ENCODE results near the gene PPP1R2.
A peak's percentile ranks its signal among the peaks of the same experiment; 100 is the strongest.
"Not testable (repeated sequence)": the region's sequence is repeated elsewhere in the genome, so short reads cannot be mapped to it uniquely, and the experiment has no call there.

The PPP1R2 gene

GRCh38 chr3:195542698-195543499 is at the start of gene PPP1R2:
Gene PPP1R2 (minus strand): TSS chr3:195543325. CDS start chr3:195543025, 300 bp downstream.
- peak; percentile 87 for DNase-seq

- no peak for DNase-seq
Measured at GRCh38 chr3:195591852-195592251, 48.7 kb upstream of the PPP1R2 start.

GRCh38 chr3:195591220-195591619 is 48.1 kb upstream of the PPP1R2 start:
- no peak for DNase-seq

- not testable (repeated sequence) for DNase-seq
Measured at GRCh38 chr3:195590381-195590780, 47.3 kb upstream of the PPP1R2 start.

- DNase-seq, result not testable (repeated sequence)
Measured at GRCh38 chr3:195589796-195590195, 46.7 kb upstream of the PPP1R2 start.

- no peak for DNase-seq
Measured at GRCh38 chr3:195587824-195588223, 44.7 kb upstream of the PPP1R2 start.

GRCh38 chr3:195587406-195587805 is 44.3 kb upstream of the PPP1R2 start:
- no peak for DNase-seq

- no peak for DNase-seq
Measured at GRCh38 chr3:195584543-195584870, 41.4 kb upstream of the PPP1R2 start.

GRCh38 chr3:195583831-195584542 is 40.9 kb upstream of the PPP1R2 start, which contains the start of gene APOD:
Gene APOD (minus strand): TSS chr3:195583940. CDS start chr3:195579461, 4,479 bp downstream.
- no peak for DNase-seq

- no peak for DNase-seq
Measured at GRCh38 chr3:195582947-195583346, 39.8 kb upstream of the PPP1R2 start.

GRCh38 chr3:195580744-195581443 is 37.8 kb upstream of the PPP1R2 start:
- no peak for DNase-seq

GRCh38 chr3:195579281-195579680 is 36.2 kb upstream of the PPP1R2 start:
- no peak for DNase-seq

GRCh38 chr3:195578565-195578964 is 35.4 kb upstream of the PPP1R2 start:
- no peak for DNase-seq

GRCh38 chr3:195577645-195578177 is 34.6 kb upstream of the PPP1R2 start:
- DNase-seq, result no peak

- no peak for DNase-seq
Measured at GRCh38 chr3:195574497-195575304, 31.6 kb upstream of the PPP1R2 start.

- DNase-seq, result no peak
Measured at GRCh38 chr3:195573611-195574496, 30.7 kb upstream of the PPP1R2 start.

- DNase-seq, result no peak
Measured at GRCh38 chr3:195571361-195571760, 28.2 kb upstream of the PPP1R2 start.

- DNase-seq, result no peak
Measured at GRCh38 chr3:195570912-195571311, 27.8 kb upstream of the PPP1R2 start.

- peak; percentile 9 for DNase-seq
Measured at GRCh38 chr3:195570344-195570743, 27.2 kb upstream of the PPP1R2 start.

- no peak for DNase-seq
Measured at GRCh38 chr3:195568630-195569029, 25.5 kb upstream of the PPP1R2 start.

- DNase-seq, result no peak
Measured at GRCh38 chr3:195566797-195567196, 23.7 kb upstream of the PPP1R2 start.
